HG02759 (cell line): ENCODE results near the gene S100P.
A peak's percentile ranks its signal among the peaks of the same experiment; 100 is the strongest.
"Not testable (repeated sequence)": the region's sequence is repeated elsewhere in the genome, so short reads cannot be mapped to it uniquely, and the experiment has no call there.

Source experiments
- ATAC-seq: cut with Tn5 transposase; IDR thresholded peaks from one replicate; pipeline ENCODE4 v1.9.1; 2021; ENCODE audit warnings: mild to moderate bottlenecking, moderate library complexity; ENCODE audit not compliant: unreplicated experiment

The S100P gene

DNA sequence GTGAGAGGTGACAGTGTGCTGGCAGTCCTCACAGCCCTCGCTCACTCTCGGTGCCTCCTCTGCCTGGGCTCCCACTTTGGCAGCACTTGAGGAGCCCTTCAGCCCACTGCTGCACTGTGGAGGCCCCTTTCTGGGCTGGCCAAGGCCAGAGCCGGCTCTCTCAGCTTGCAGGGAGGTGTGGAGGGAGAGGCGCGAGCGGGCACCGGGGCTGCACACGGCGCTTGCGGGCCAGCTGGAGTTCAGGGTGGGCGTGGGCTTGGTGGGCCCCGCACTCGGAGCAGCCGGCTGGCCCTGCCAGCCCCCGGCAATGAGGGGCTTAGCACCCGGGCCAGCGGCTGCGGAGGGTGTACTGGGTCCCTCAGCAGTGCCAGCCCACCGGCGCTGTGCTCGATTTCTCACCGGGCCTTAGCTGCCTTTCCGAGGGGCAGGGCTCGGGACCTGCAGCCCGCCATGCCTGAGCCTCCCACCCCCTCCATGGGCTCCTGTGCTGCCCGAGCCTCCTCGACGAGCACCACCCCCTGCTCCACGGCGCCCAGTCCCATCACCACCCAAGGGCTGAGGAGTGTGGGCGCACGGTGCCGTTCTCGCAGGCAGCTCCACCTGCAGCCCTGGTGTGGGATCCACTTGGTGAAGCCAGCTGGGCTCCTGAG is 21.0 kb upstream of the S100P start:
- ATAC-seq: not testable (repeated sequence)

DNA sequence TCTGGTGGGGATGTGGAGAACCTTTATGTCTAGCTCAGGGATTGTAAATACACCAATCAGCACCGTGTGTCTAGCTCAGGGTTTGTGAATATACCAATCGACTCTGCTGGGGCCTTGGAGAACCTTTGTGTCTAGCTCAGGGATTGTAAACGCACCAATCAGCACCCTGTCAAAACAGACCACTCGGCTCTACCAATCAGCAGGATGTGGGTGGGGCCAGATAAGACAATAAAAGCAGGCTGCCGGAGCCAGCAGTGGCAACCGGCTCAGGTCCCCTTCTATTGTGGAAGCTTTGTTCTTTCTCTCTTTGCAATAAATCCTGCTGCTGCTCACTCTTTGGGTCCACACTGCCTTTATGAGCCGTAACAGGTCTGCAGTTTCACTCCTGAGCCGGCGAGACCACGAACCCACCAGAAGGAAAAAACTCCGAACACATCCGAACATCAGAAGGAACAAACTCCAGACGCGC is 20.5 kb upstream of the S100P start:
- not testable (repeated sequence) for ATAC-seq

DNA sequence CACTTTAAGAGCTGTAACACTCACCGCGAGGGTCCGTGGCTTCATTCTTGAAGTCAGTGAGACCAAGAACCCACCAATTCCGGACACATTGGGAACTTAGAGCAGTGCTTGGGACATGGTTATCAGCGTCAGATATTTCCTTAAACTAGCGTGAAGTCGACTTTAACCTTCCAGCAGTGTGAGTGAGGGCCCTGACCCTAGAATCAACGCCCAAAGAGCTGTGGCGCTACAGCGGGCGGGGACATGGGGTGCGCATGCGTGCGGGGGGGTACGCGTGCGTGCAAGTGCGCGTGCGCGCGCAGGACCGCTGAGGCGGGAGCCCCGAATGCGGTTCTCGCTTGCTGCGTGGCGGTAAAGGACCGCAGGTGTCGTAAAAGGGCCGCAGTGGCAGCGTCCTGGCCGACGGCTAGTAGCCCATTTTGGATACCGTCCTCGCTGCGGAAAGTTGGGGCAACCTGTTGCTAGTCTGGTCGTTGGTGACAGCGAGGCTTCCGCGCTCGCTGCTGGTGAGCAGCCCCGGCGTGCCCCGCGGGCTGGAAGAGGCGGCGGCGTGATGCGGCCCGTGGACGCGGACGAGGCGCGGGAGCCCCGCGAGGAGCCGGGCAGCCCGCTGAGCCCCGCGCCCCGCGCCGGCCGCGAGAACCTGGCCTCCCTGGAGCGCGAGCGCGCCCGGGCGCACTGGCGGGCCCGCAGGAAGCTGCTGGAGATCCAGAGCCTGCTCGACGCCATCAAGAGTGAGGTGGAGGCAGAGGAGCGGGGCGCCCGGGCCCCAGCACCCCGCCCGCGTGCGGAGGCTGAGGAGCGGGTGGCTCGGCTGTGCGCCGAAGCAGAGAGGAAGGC is 19.8 kb upstream of the S100P start:
- ATAC-seq: peak; percentile 68

DNA sequence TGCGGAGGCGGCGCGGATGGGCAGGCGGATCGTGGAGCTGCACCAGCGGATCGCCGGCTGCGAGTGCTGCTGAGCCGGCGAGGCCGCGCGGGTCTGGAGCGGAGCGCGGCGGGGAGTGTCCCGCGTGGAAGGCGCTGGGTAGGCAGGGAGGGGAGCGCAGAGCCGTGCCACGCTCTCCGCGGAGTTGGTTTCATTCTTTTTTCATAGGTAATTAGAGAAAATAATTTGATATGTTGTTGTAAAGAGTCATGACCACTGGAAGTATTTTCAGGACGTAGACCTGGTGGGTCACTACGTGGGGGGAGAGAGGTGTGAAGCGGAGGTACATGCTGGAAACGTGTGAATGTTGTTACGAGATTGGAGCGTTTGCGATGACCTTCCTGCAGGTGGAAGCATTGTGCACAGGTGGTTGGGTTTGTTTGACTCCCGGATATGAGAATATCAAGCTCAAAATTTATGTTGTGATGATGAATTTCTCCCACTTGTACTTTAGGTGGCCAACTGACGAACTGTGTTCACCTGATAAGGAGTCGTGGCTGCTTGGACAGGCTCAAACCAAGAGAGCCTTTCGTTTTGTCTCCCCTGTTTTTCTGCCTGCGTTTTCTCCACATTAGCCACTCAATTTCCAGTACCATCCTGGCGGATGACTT is 19.1 kb upstream of the S100P start:
- peak; percentile 33 for ATAC-seq

DNA sequence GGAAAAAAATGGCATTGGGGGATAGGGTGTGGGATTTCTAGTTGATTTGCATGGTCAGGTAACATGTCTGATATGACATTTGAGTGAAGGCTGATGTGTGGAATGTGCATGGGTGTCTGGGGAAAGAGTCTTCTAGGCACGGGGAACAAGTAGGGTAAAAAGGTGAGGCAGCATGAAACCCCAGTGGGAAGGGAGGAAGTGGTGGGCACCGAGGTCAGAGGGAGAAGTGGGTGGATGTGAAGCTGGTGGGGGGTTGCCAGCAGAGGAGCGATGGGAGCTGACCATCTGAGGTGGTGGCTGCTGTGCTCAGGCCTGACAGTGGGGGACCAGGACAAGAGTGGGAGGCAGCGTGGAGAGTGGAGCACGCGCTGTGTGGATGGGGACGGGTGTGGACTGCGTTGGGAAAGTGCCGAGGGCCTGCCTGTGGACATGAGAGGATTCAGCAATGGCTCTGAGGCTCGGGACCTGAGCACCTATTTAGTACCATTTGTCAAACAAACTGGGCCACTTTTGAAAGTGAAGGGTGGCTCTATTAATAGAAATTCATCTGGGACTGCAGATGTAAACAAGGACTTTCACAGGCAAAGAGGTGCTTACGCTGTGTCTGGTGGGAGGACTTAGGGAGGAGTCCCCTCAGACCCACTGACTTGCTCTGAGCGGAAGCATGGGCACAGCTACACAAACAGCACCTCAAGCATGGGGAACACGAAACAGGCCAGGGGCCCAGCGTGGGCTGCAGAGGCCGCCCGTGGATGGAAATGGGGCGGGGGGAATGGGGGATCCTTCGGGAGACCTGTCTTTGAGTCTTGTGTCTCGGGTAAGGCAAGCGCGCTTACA is 16.7 kb upstream of the S100P start:
- no peak for ATAC-seq

DNA sequence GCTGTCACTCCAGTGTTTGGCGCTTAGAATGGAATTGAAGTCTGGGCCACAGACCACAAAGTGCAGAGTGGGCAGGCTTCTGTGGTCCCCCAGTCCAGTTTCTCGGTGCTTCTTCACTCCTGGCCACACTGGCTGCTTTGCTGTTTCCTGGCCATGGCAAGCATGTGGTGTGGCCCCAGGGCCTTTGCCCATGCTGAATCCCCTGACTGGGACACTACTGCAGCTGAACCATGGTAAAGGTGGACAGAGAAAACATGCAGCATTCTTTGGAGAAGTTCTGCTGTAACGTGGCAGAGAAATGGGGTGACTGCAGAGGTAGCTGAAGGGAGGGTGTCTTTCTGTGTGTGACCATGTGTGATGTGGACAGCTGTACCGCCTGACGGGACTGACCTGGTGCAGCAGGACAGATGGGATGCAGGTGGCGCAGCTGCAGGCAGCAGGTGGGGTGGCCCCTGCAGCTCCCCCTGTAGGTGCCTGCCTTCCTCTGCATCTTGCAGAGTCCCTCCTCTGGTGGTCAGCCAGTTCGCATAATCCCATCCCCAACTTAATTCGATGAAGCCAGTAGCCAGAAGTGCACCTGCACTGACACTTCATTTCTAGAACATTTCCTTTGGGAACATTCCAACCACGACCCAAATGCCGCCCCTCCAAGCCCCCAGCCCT is 13.2 kb upstream of the S100P start:
- ATAC-seq: no peak

DNA sequence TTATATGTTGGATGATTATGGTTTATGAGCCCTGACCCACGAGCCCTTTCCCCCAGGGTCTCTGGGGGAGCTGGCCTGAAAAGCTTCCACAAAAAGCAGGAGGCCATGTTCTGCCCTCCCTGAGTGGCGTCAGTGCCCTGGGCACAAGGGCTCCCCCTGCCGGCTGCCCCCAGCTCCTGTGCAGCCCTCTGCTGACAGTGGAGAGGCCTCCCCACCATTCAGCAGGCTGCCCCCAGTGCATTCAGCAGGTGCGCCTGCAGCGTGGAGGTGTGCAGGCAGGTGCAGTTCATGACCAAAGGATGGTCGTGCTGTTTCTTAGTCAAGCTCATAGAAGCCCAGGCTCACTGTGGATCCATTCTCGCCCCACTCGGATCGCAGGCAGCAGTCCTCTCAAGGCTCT is 12.5 kb upstream of the S100P start:
- ATAC-seq: no peak

DNA sequence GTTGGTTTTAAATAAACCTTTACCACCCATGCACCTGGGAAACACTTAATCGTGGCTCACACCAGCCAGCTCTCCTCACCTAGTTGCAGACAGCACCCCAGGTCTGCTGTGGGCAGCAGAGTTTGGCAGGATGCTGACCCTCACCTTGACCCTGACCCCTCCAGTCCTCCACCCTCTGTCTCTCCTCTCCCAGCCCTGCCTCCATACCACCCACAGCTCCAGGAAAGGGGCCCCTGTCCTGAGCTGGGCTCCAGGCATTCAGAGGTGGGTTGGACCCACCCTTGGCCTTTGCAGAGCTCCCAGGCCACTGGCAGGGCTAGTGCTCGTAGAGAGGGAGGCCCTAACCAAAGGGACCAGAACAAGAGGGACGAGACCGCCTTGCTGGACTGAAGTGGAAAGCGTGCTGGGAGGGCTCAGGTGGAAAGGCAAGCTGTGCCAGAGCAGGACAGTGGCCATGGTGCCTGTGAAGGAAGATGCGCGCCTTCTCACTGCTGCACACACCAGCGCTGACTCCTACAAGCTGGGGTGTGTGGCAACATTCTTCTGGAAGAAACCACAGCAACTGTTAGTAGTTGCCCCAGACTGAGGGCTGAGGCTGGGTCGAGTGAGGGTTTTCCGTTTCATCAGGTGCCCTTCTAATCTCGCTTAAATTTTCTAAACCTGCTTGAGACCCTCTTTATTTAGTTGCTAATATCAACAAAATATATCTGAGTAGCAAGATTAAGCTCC is 10.7 kb upstream of the S100P start:
- ATAC-seq: no peak

DNA sequence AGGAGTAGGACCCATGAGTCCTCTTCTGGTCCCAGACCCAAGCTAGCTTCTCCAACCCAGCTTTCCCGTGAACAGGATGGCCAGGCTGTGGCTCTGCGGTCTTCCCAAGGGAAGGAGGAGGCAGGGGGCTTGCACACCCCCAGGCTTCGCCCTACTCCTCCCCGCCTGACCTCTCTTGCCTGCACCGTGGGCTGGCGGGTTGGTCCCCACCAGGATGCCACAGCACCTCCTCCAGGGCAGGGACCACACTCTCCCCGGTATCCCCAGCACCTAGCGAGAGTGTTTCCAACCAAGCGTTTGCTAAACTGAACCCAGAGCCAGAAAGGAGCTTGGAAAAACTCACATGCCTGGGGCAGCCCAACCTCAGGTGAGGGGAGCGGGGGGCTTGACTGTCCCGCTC is 9.0 kb upstream of the S100P start:
- ATAC-seq: no peak

DNA sequence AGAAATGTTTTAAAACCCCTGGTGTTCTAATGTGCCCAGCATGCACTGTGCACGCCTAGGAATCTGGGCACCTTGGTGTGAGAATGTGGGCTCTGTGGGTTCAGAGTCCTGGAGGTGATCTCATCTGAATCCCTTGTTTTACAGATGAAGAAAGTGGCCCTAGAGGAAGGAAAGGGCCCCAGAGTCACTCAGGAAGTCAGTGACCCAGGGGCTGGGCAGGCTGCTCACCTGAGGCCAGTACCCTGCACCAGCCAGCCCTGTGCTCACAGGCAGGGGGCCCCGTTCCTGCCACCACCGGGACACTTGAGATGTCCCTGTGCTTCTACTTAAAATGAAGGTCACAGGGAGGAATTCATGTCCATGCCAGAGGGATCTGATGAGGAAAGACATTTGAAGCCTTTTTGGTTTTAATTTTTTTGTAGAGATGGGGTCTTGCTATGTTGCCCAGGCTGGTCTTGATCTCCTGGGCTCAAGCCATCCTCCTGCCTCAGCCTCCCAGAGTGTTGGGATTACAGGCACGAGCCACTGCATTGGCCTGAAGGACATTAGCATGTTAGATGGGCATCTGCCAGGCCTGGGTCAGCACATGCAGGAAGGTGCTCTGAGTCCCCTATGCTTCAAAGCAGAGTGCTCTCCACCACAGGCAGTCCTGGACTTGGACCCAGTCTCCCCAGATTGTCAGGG is 7.4 kb upstream of the S100P start:
- ATAC-seq: no peak

DNA sequence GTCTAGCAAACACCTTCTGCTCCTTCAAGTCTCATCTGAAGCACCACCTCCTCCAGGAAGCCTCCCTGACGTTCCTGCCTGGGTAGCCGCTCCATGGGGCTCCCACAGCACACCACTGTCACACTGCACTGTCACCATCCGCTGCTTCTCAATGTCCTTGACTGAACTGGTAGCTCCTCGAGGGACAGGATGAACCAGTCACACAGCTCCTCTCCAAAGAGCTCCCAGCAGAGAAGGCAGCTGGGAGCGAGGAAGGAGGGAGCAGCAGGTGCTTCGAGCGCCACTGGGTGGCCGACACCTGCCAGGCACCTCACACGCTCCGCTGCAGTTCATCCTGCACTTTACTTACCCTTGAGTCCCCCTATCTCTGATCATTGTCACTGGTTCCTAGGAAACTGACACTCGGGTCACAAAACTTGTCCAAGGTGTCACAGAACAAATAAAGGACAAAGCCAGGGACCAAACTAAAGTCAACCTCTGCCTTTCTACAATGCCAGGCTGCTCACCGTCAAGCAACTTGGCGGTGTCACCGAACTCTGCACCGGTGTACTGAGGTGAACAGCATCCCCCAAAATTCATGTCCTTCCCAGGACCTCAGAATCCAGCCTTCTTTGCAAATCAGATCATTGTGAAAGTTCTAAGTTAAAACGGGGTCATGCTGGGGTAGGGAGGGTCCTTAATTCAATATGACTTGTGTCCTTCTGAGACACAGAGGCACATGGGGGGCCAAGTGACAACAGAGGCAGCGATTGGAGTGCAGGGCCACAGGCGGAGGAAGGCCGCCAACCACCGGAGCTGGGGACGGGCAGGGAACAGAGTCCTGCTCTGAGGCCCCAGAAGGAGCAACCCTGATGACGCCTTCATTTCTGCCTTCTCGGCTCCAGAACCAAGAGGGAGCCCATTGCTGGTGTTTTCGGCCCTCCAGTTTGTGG is 5.5 kb upstream of the S100P start:
- ATAC-seq: no peak

DNA sequence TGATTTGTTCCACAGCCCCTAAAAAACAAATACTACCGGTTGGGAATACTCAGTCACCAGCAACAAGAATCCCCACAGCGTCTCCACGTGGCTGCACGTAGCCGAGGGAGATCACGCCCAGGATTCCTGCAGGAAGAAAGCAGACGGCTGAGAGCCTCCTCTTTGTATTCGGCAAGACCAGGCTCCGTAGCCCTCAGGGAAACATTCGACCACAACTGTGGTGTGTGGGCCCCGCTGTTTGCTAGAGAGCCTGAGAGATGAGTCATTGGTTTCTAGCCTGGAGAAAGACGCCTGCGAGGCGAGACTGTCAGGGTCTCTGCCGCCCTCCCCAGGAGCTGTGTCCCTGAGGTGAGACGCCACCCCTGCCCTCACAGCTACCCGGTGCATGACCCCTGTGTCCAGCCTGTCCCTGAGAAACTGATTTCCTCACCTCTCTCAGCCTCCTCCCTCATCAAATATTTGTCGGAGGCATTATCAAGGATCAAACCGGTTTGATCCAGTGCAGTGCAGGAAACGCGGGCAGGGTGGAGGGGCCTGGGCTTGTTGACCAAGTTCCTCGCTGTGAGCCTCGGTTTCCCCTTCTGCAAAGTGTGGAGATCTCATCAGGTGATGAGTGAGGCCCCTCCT is 4.7 kb upstream of the S100P start:
- ATAC-seq: peak; percentile 93

DNA sequence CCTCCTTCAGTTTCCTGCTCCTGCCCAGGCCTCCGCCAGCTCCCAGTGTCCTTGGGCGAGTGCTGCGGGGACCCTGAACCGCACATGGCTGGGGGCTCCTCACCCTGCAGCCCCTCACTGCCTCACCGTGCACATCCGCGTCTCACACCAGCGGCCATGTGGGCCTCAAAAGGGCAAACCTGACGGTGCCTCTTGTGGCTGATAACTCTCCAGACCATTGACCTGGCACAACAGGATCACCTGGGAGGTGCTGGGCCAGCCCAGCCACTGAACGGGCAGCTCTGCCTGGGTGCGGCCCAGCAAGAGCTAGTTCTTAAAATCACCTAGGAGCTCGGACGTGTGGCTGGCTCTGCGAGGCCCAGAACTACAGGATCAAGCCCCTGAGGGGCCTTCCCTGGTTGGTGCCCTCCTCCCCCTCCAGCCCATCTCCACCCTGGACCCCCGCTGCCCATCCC is 4.1 kb upstream of the S100P start:
- no peak for ATAC-seq

DNA sequence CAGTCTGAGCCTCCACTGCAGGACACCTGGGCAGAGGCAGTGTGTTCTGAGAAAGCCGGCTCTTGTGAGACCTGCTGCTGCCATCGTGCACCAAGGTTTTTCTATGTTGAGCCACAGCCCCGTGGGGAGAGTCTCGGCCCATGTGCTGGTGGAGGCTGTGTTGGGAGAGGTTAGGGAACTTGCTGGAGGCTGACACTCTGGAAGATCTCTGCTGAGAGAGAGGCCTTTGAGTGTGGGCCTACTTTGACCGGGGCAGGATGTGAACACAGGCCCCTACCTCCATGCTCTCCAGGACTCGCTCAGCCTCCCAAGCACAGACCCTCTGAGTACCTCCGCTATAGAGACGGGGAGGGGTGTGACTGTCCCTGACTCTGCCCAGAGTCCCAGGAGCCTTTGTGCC is 1.3 kb upstream of the S100P start:
- no peak for ATAC-seq

DNA sequence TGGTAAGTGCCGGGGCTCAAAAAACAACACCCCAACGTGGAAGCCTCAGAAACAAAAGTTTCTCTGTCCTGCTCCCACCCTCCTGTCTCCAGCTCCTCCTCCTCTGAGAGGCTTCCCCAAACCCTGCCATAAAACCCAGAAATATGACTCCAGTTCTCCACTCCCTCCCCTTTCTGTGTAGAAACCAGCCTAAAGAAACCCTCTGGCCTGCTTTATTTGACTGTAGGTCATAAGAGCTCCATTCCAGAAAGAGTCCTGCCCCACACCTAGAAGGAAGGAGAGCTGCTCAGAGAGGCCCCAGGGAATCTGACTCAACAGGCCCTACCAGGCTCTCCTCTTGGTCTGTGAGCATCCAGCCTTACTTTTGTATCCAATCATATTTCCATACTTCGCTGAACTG is 872 bp upstream of the S100P start:
- ATAC-seq: no peak

DNA sequence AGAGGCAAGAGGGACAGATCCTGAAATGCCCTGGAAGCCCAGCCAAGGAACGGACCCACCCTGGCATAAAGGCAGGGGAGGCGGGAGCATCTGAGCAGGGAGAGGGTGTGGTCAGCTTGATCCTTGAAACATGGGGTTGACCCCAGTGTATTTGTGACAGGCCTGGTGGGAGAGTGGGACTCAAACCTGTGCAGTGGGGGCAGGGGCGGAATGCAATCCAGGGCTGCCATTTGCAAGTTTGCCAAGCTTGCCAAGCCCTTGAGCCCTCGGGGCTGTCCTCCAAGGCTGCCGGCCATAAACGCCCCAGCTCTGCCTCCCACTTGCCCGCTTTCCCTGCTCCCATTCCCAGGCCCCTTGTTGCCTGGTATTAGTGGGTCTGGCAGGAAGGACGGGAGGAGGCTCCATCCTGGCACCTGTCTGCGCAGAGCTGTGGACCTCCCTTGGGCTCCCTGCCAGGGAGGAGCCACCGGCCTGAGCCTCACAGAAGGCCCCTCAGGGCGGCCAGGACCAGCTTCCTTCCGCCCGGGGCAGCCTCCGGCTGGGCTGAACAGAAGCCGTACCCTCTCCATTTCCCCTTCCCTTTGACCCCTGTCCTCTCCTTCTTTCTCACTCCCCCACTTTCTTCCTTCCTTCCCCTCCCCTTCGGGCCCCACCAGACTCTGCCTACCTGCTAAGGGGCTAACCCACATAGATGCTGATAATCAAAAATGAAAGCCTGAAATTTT is 661 bp downstream of the S100P start:
- no peak for ATAC-seq
